ENCODE results near the gene DHRS9.
"Not testable (repeated sequence)": the region's sequence is repeated elsewhere in the genome, so short reads cannot be mapped to it uniquely, and the experiment has no call there.

The DHRS9 gene

GRCh38 chr2:169050476-169051240, 18.7 kb upstream of the DHRS9 start:
- peak; percentile 16 for DNase-seq
- Histone ChIP-seq H3K36me3 (replicated peaks) (no peaks in the 10 kb centered on the region), H3K4me3 (ENCODE audit: low read depth, low read length) (no peak overlapping the region), H3K27ac (peak overlapping the region; percentile 36), H3K27me3 (replicated peaks) (no peaks in the 10 kb centered on the region)
- no peak for TF ChIP-seq CTCF (IDR thresholded peaks at IDR 0.05; ENCODE audit: low read depth, low read length, missing control alignments)
- in situ Hi-C loops (cut with HindIII; ENCODE audit: low pct_ligation_motif_present, low sequenced_read_pairs) = no loop called here

GRCh38 chr2:169054575-169054974, 14.8 kb upstream of the DHRS9 start:
- H3K4me3 ChIP-seq (ENCODE audit: low read depth, low read length); H3K27ac ChIP-seq; H3K36me3 ChIP-seq (replicated peaks): not testable (repeated sequence)

GRCh38 chr2:169064199-169064598, 5.2 kb upstream of the DHRS9 start:
- DNase-seq; in situ Hi-C loops (cut with HindIII; ENCODE audit: low pct_ligation_motif_present, low sequenced_read_pairs): not testable (repeated sequence)

More at GRCh38 chr2:169054575-169054974, 14.8 kb upstream of the DHRS9 start:
- H3K27me3 ChIP-seq (replicated peaks); in situ Hi-C loops (cut with HindIII; ENCODE audit: low pct_ligation_motif_present, low sequenced_read_pairs); DNase-seq: not testable (repeated sequence)

GRCh38 chr2:169065422-169065821, 3.9 kb upstream of the DHRS9 start:
- no peak overlapping the region for H3K4me3 ChIP-seq (ENCODE audit: low read depth, low read length)
- no peak overlapping the region for H3K27ac ChIP-seq
- H3K27me3 ChIP-seq (replicated peaks) = no peaks in the 10 kb centered on the region
- in situ Hi-C loops (cut with HindIII; ENCODE audit: low pct_ligation_motif_present, low sequenced_read_pairs) = no loop called here
- H3K36me3 ChIP-seq (replicated peaks) = no peaks in the 10 kb centered on the region
- no peak for DNase-seq
- TF ChIP-seq CTCF (IDR thresholded peaks at IDR 0.05; ENCODE audit: low read depth, low read length, missing control alignments) = no peak

More at GRCh38 chr2:169064199-169064598, 5.2 kb upstream of the DHRS9 start:
- not testable (repeated sequence) for H3K4me3 ChIP-seq (ENCODE audit: low read depth, low read length); H3K27me3 ChIP-seq (replicated peaks); H3K27ac ChIP-seq; H3K36me3 ChIP-seq (replicated peaks)

- Histone ChIP-seq H3K4me3 (ENCODE audit: low read depth, low read length) (no peak overlapping the region), H3K27ac (no peak overlapping the region), H3K36me3 (replicated peaks) (no peaks in the 10 kb centered on the region), H3K27me3 (replicated peaks) (no peaks in the 10 kb centered on the region)
- in situ Hi-C loops (cut with HindIII; ENCODE audit: low pct_ligation_motif_present, low sequenced_read_pairs) = no loop called here
- DNase-seq = no peak
- TF ChIP-seq CTCF (IDR thresholded peaks at IDR 0.05; ENCODE audit: low read depth, low read length, missing control alignments) = no peak
Observed at GRCh38 chr2:169065864-169066517, 3.4 kb upstream of the DHRS9 start.

GRCh38 chr2:169066897-169067296, 2.5 kb upstream of the DHRS9 start:
- H3K4me3 ChIP-seq (ENCODE audit: low read depth, low read length) = no peak overlapping the region
- in situ Hi-C loops (cut with HindIII; ENCODE audit: low pct_ligation_motif_present, low sequenced_read_pairs) = no loop called here
- DNase-seq = no peak
- TF ChIP-seq CTCF (IDR thresholded peaks at IDR 0.05; ENCODE audit: low read depth, low read length, missing control alignments) = no peak
- H3K27me3 ChIP-seq (replicated peaks) = no peaks in the 10 kb centered on the region
- H3K36me3 ChIP-seq (replicated peaks) = no peaks in the 10 kb centered on the region
- H3K27ac ChIP-seq = no peak overlapping the region
